Ascending aorta (tissue), 2 donors: ENCODE measurements around the gene SULT1C2. TPM values are rescaled to one million over a fixed set of nuclear protein-coding genes. Genes with fewer than 3 reads are reported as not detected.

Source experiments
- DNase-seq, 2 donors: peaks; one replicate each; pipeline ENCODE4 v3.0.0-alpha.2; 2019; ENCODE audit warnings: low spot score in 2 of 2
- H3K27ac ChIP-seq, 2 donors: fragments of 200-600 bp; sonication (generic); one replicate each; pipeline ENCODE4 v1.5.1; 2016 to 2017; ENCODE audit warnings: mild to moderate bottlenecking in 1 of 2
- H3K27me3 ChIP-seq: fragments of 200-600 bp; sonication (generic); one replicate; pipeline ENCODE4 v1.5.1; 2017
- H3K36me3 ChIP-seq, 2 donors: fragments of 200-600 bp; sonication (generic); one replicate each; pipeline ENCODE4 v1.5.1; 2016
- H3K4me1 ChIP-seq, 2 donors: fragments of 200-600 bp; sonication (generic); one replicate each; pipeline ENCODE4 v1.5.1; 2016 to 2017; ENCODE audit warnings: mild to moderate bottlenecking in 1 of 2
- H3K4me3 ChIP-seq, 2 donors: fragments of 200-600 bp; sonication (generic); one replicate each; pipeline ENCODE4 v1.5.1; 2016 to 2017; ENCODE audit warnings: mild to moderate bottlenecking in 1 of 2
- H3K9me3 ChIP-seq, 2 donors: fragments of 200-600 bp; sonication (generic); one replicate each; pipeline ENCODE4 v1.5.1; 2016
- CTCF ChIP-seq, 3 experiments: fragments of 200-600 bp in 2 of 3; fragments of 450-650 bp in 1 of 3; sonication (generic) in 2 of 3; IDR thresholded peaks; one replicate each; pipeline ENCODE4 v1.5.1; 2016 to 2019; ENCODE audit warnings: antibody characterized with exemption in 3 of 3, mild to moderate bottlenecking in 1 of 3, moderate library complexity in 1 of 3
- intact Hi-C: fragments of 100-400 bp; cut with DNase I; formaldehyde crosslinking; loops from one replicate; pipeline ENCODE4 v1.15.1; 2023
- total RNA-seq: library from RNA; depleted of rRNA; stranded (reverse); fragments of >200 nt; gene quantifications from one replicate; pipeline ENCODE4 v1.1.0, GENCODE V29; 2016

The SULT1C2 gene
- total RNA-seq, 1 donor from 2014 or later, result not detected

- no peaks in the 10 kb centered on the region for H3K27me3 ChIP-seq
- no peaks in the 10 kb centered on the region for H3K9me3 ChIP-seq
- intact Hi-C loops, result no loop called here
- DNase-seq, result no peak
- H3K36me3 ChIP-seq, result no peaks in the 10 kb centered on the region
- H3K4me3 ChIP-seq, result no peak overlapping the region
- no peaks in the 10 kb centered on the region for H3K4me1 ChIP-seq
- H3K27ac ChIP-seq, result no peak overlapping the region
- TF ChIP-seq CTCF (IDR thresholded peaks at IDR 0.05), result no peak
Observed at GRCh38 chr2:108293850-108294249, 5.2 kb downstream of the SULT1C2 start.

GRCh38 chr2:108297436-108298141, 8.9 kb downstream of the SULT1C2 start:
- Histone ChIP-seq H3K9me3 (no peaks in the 10 kb centered on the region), H3K27ac (no peak overlapping the region), H3K4me3 (no peak overlapping the region), H3K27me3 (no peaks in the 10 kb centered on the region), H3K4me1 (no peaks in the 10 kb centered on the region), H3K36me3 (no peaks in the 10 kb centered on the region)
- no peak for DNase-seq
- no peak for TF ChIP-seq CTCF (IDR thresholded peaks at IDR 0.05)
- intact Hi-C loops, result no loop called here

- intact Hi-C loops, result no loop called here
- no peak overlapping the region for H3K4me3 ChIP-seq
- no peaks in the 10 kb centered on the region for H3K4me1 ChIP-seq
- no peaks in the 10 kb centered on the region for H3K27me3 ChIP-seq
- H3K9me3 ChIP-seq, result no peaks in the 10 kb centered on the region
- no peaks in the 10 kb centered on the region for H3K36me3 ChIP-seq
- H3K27ac ChIP-seq, result no peak overlapping the region
- no peak for TF ChIP-seq CTCF (IDR thresholded peaks at IDR 0.05)
- DNase-seq, result no peak
Observed at GRCh38 chr2:108301558-108301957, 12.9 kb downstream of the SULT1C2 start.

- H3K27me3 ChIP-seq, result no peaks in the 10 kb centered on the region
- TF ChIP-seq CTCF (IDR thresholded peaks at IDR 0.05), result no peak
- H3K4me1 ChIP-seq, result no peaks in the 10 kb centered on the region
- no peak overlapping the region for H3K27ac ChIP-seq
- H3K4me3 ChIP-seq, result no peak overlapping the region
- DNase-seq, result no peak
- no peaks in the 10 kb centered on the region for H3K36me3 ChIP-seq
- intact Hi-C loops, result no loop called here
- no peaks in the 10 kb centered on the region for H3K9me3 ChIP-seq
Observed at GRCh38 chr2:108304975-108305374, 16.3 kb downstream of the SULT1C2 start.

GRCh38 chr2:108305901-108306300, 17.2 kb downstream of the SULT1C2 start:
- no peak for DNase-seq
- no peaks in the 10 kb centered on the region for H3K36me3 ChIP-seq
- no peak overlapping the region for H3K27ac ChIP-seq
- H3K4me3 ChIP-seq, result no peak overlapping the region
- no peaks in the 10 kb centered on the region for H3K9me3 ChIP-seq
- TF ChIP-seq CTCF (IDR thresholded peaks at IDR 0.05), result no peak
- no peaks in the 10 kb centered on the region for H3K27me3 ChIP-seq
- intact Hi-C loops, result no loop called here
- no peaks in the 10 kb centered on the region for H3K4me1 ChIP-seq

- no peak overlapping the region for H3K27ac ChIP-seq
- intact Hi-C loops, result no loop called here
- H3K27me3 ChIP-seq, result no peaks in the 10 kb centered on the region
- no peak for TF ChIP-seq CTCF (IDR thresholded peaks at IDR 0.05)
- no peaks in the 10 kb centered on the region for H3K36me3 ChIP-seq
- no peak overlapping the region for H3K4me3 ChIP-seq
- no peaks in the 10 kb centered on the region for H3K4me1 ChIP-seq
- H3K9me3 ChIP-seq, result no peaks in the 10 kb centered on the region
- no peak for DNase-seq
Observed at GRCh38 chr2:108309903-108310302, 21.2 kb downstream of the SULT1C2 start.
